Measurements from ENCODE around the gene CDK14.
"Not testable (repeated sequence)": the region's sequence is repeated elsewhere in the genome, so short reads cannot be mapped to it uniquely, and the experiment has no call there.

The CDK14 gene

GRCh38 chr7:90764848-90765570 lies 168.9 kb downstream of the CDK14 start:
- Histone ChIP-seq H3K9me3 (ENCODE audit: control insufficient read depth, insufficient read depth, low read length) (no peaks in the 10 kb centered on the region), H3K4me1 (ENCODE audit: insufficient read depth, low read length) (peaks cover 13% of the 10 kb centered on the region), H3K36me3 (ENCODE audit: insufficient read depth, low read length) (no peaks in the 10 kb centered on the region), H3K9ac (ENCODE audit: low read depth, low read length) (no peak overlapping the region)

GRCh38 chr7:90766814-90767564 lies 170.9 kb downstream of the CDK14 start:
- Histone ChIP-seq H3K4me1 (ENCODE audit: insufficient read depth, low read length) (peaks cover 13% of the 10 kb centered on the region), H3K9ac (ENCODE audit: low read depth, low read length) (no peak overlapping the region), H3K9me3 (ENCODE audit: control insufficient read depth, insufficient read depth, low read length) (no peaks in the 10 kb centered on the region), H3K36me3 (ENCODE audit: insufficient read depth, low read length) (no peaks in the 10 kb centered on the region)

GRCh38 chr7:90768301-90768700 lies 172.2 kb downstream of the CDK14 start:
- peaks cover 13% of the 10 kb centered on the region for H3K4me1 ChIP-seq (ENCODE audit: insufficient read depth, low read length)
- no peaks in the 10 kb centered on the region for H3K36me3 ChIP-seq (ENCODE audit: insufficient read depth, low read length)
- no peak overlapping the region for H3K9ac ChIP-seq (ENCODE audit: low read depth, low read length)
- no peaks in the 10 kb centered on the region for H3K9me3 ChIP-seq (ENCODE audit: control insufficient read depth, insufficient read depth, low read length)

- H3K9ac ChIP-seq (ENCODE audit: low read depth, low read length) = no peak overlapping the region
- H3K9me3 ChIP-seq (ENCODE audit: control insufficient read depth, insufficient read depth, low read length) = no peaks in the 10 kb centered on the region
- no peaks in the 10 kb centered on the region for H3K36me3 ChIP-seq (ENCODE audit: insufficient read depth, low read length)
- H3K4me1 ChIP-seq (ENCODE audit: insufficient read depth, low read length) = peaks cover 11% of the 10 kb centered on the region
These were observed 172.9 kb downstream of the CDK14 start for GRCh38 chr7:90769036-90769435.

GRCh38 chr7:90769566-90769965 lies 173.4 kb downstream of the CDK14 start:
- H3K9ac ChIP-seq (ENCODE audit: low read depth, low read length); H3K9me3 ChIP-seq (ENCODE audit: control insufficient read depth, insufficient read depth, low read length); H3K4me1 ChIP-seq (ENCODE audit: insufficient read depth, low read length); H3K36me3 ChIP-seq (ENCODE audit: insufficient read depth, low read length): not testable (repeated sequence)

GRCh38 chr7:90771281-90771680 lies 175.2 kb downstream of the CDK14 start:
- no peaks in the 10 kb centered on the region for H3K4me1 ChIP-seq (ENCODE audit: insufficient read depth, low read length)
- no peaks in the 10 kb centered on the region for H3K36me3 ChIP-seq (ENCODE audit: insufficient read depth, low read length)
- H3K9ac ChIP-seq (ENCODE audit: low read depth, low read length) = no peak overlapping the region
- H3K9me3 ChIP-seq (ENCODE audit: control insufficient read depth, insufficient read depth, low read length) = no peaks in the 10 kb centered on the region

- H3K9me3 ChIP-seq (ENCODE audit: control insufficient read depth, insufficient read depth, low read length) = no peaks in the 10 kb centered on the region
- no peaks in the 10 kb centered on the region for H3K36me3 ChIP-seq (ENCODE audit: insufficient read depth, low read length)
- no peaks in the 10 kb centered on the region for H3K4me1 ChIP-seq (ENCODE audit: insufficient read depth, low read length)
- no peak overlapping the region for H3K9ac ChIP-seq (ENCODE audit: low read depth, low read length)
These were observed 176.3 kb downstream of the CDK14 start for GRCh38 chr7:90772410-90772809.

- H3K36me3 ChIP-seq (ENCODE audit: insufficient read depth, low read length) = no peaks in the 10 kb centered on the region
- no peak overlapping the region for H3K9ac ChIP-seq (ENCODE audit: low read depth, low read length)
- H3K4me1 ChIP-seq (ENCODE audit: insufficient read depth, low read length) = no peaks in the 10 kb centered on the region
- H3K9me3 ChIP-seq (ENCODE audit: control insufficient read depth, insufficient read depth, low read length) = no peaks in the 10 kb centered on the region
These were observed 177.1 kb downstream of the CDK14 start for GRCh38 chr7:90773269-90773668.

- Histone ChIP-seq H3K9me3 (ENCODE audit: control insufficient read depth, insufficient read depth, low read length) (no peaks in the 10 kb centered on the region), H3K36me3 (ENCODE audit: insufficient read depth, low read length) (no peaks in the 10 kb centered on the region), H3K9ac (ENCODE audit: low read depth, low read length) (no peak overlapping the region), H3K4me1 (ENCODE audit: insufficient read depth, low read length) (no peaks in the 10 kb centered on the region)
These were observed 178.6 kb downstream of the CDK14 start for GRCh38 chr7:90774706-90775105.

- no peak overlapping the region for H3K9ac ChIP-seq (ENCODE audit: low read depth, low read length)
- H3K4me1 ChIP-seq (ENCODE audit: insufficient read depth, low read length) = no peaks in the 10 kb centered on the region
- H3K36me3 ChIP-seq (ENCODE audit: insufficient read depth, low read length) = no peaks in the 10 kb centered on the region
- H3K9me3 ChIP-seq (ENCODE audit: control insufficient read depth, insufficient read depth, low read length) = no peaks in the 10 kb centered on the region
These were observed 179.4 kb downstream of the CDK14 start for GRCh38 chr7:90775383-90775965.

GRCh38 chr7:90777041-90777440 lies 180.9 kb downstream of the CDK14 start:
- Histone ChIP-seq H3K36me3 (ENCODE audit: insufficient read depth, low read length) (no peaks in the 10 kb centered on the region), H3K9ac (ENCODE audit: low read depth, low read length) (no peak overlapping the region), H3K4me1 (ENCODE audit: insufficient read depth, low read length) (no peaks in the 10 kb centered on the region), H3K9me3 (ENCODE audit: control insufficient read depth, insufficient read depth, low read length) (no peaks in the 10 kb centered on the region)

GRCh38 chr7:90777465-90777864 lies 181.3 kb downstream of the CDK14 start:
- no peaks in the 10 kb centered on the region for H3K4me1 ChIP-seq (ENCODE audit: insufficient read depth, low read length)
- H3K36me3 ChIP-seq (ENCODE audit: insufficient read depth, low read length) = no peaks in the 10 kb centered on the region
- no peak overlapping the region for H3K9ac ChIP-seq (ENCODE audit: low read depth, low read length)
- no peaks in the 10 kb centered on the region for H3K9me3 ChIP-seq (ENCODE audit: control insufficient read depth, insufficient read depth, low read length)

- no peaks in the 10 kb centered on the region for H3K36me3 ChIP-seq (ENCODE audit: insufficient read depth, low read length)
- H3K4me1 ChIP-seq (ENCODE audit: insufficient read depth, low read length) = no peaks in the 10 kb centered on the region
- no peaks in the 10 kb centered on the region for H3K9me3 ChIP-seq (ENCODE audit: control insufficient read depth, insufficient read depth, low read length)
- H3K9ac ChIP-seq (ENCODE audit: low read depth, low read length) = no peak overlapping the region
These were observed 181.8 kb downstream of the CDK14 start for GRCh38 chr7:90777886-90778285.

GRCh38 chr7:90788052-90788451 lies 191.9 kb downstream of the CDK14 start:
- no peaks in the 10 kb centered on the region for H3K36me3 ChIP-seq (ENCODE audit: insufficient read depth, low read length)
- H3K4me1 ChIP-seq (ENCODE audit: insufficient read depth, low read length) = no peaks in the 10 kb centered on the region
- peaks cover 1% of the 10 kb centered on the region; the same call in 1 of the 2 replicates for H3K9me3 ChIP-seq (ENCODE audit: control insufficient read depth, insufficient read depth, low read length)
- H3K9ac ChIP-seq (ENCODE audit: low read depth, low read length) = no peak overlapping the region

Data from ES-I3 (cell line).